HepG2 (cell line): ENCODE measurements around the gene SLU7. TPM values are rescaled to one million over a fixed set of nuclear protein-coding genes. Genes with fewer than 3 reads are reported as not detected.

ENCODE experiments used
- CREM ChIP-seq, 2 experiments: sonication (generic) in 1 of 2; formaldehyde crosslinking in 1 of 2; IDR thresholded peaks; 2 replicates each; pipeline versions ENCODE4 v1.4.0 to v1.6.1; 2016 to 2020; ENCODE audit warnings: antibody characterized with exemption in 1 of 2, mild to moderate bottlenecking in 1 of 2, missing genetic modification reagents in 1 of 2
- GLI4 ChIP-seq: sonication (generic); formaldehyde crosslinking; IDR thresholded peaks from 2 replicates; pipeline ENCODE4 v1.5.1; 2020; ENCODE audit warnings: missing genetic modification reagents, mild to moderate bottlenecking, moderate library complexity, borderline replicate concordance
- HDAC2 ChIP-seq: sonication (generic); formaldehyde crosslinking; IDR thresholded peaks from 2 replicates; pipeline ENCODE4 v1.4.0; 2020; ENCODE audit warnings: missing genetic modification reagents
- IRX3 ChIP-seq: sonication (generic); formaldehyde crosslinking; IDR thresholded peaks from 2 replicates; pipeline ENCODE4 v1.8.1; 2023; ENCODE audit warnings: mild to moderate bottlenecking, low read depth, missing genetic modification reagents, borderline replicate concordance
- NFE2L2 ChIP-seq: fragments of 150-350 bp; IDR thresholded peaks from 2 replicates; pipeline ENCODE4 v1.6.1; 2014; ENCODE audit warnings: low read length
- SCMH1 ChIP-seq: sonication (generic); formaldehyde crosslinking; IDR thresholded peaks from 2 replicates; pipeline ENCODE4 v1.9.0; 2021; ENCODE audit warnings: missing genetic modification reagents, mild to moderate bottlenecking, borderline replicate concordance
- SPEN ChIP-seq: sonication (generic); formaldehyde crosslinking; IDR thresholded peaks from 2 replicates; pipeline ENCODE4 v1.5.1; 2020; ENCODE audit warnings: low read depth, mild to moderate bottlenecking, missing genetic modification reagents
- ZBTB3 ChIP-seq: sonication (generic); formaldehyde crosslinking; IDR thresholded peaks from 2 replicates; pipeline ENCODE4 v1.4.0; 2020; ENCODE audit warnings: low read depth, mild to moderate bottlenecking, moderate library complexity, missing genetic modification reagents, borderline replicate concordance
- ZNF10 ChIP-seq: sonication (generic); formaldehyde crosslinking; IDR thresholded peaks from 2 replicates; pipeline ENCODE4 v1.4.0; 2020; ENCODE audit warnings: mild to moderate bottlenecking, low read depth, missing genetic modification reagents, borderline replicate concordance
- ZNF460 ChIP-seq: sonication (generic); formaldehyde crosslinking; IDR thresholded peaks from 2 replicates; pipeline ENCODE4 v1.5.1; 2020; ENCODE audit warnings: missing genetic modification reagents, mild to moderate bottlenecking, borderline replicate concordance
- ZNF569 ChIP-seq: sonication (generic); formaldehyde crosslinking; IDR thresholded peaks from 2 replicates; pipeline ENCODE4 v1.5.0; 2020; ENCODE audit warnings: mild to moderate bottlenecking, missing genetic modification reagents, moderate library complexity, borderline replicate concordance
- ZNF652 ChIP-seq: IDR thresholded peaks from 2 replicates; pipeline ENCODE4 v1.6.1; 2016; ENCODE audit warnings: low read depth, borderline replicate concordance
- polyA plus RNA-seq, 8 experiments: library from polyadenylated mRNA; depleted of rRNA in 3 of 8; stranded (reverse) in 7 of 8; unstranded in 1 of 8; fragments of >200 nt; fragmentation: Illumina TruSeq in 4 of 8; extraction: Trizol in 4 of 8; gene quantifications; 2 replicates each; pipeline versions ENCODE4 v1.2.1 to v1.2.3, GENCODE V29; 2011 to 2016; ENCODE audit warnings: low read depth in 4 of 8, missing spikeins in 1 of 8, mixed read lengths in 1 of 8; ENCODE audit not compliant: insufficient read depth in 1 of 8
- total RNA-seq, 5 experiments: library from RNA; depleted of rRNA; stranded (reverse); fragments of >200 nt; fragmentation: Illumina TruSeq; extraction: Trizol; gene quantifications; 2 replicates each; pipeline ENCODE4 v1.2.3, GENCODE V29; 2016; ENCODE audit warnings: low read depth in 1 of 5
- TF ChIP-seq, protein P1 (sequence below): sonication (generic); formaldehyde crosslinking; IDR thresholded peaks from 2 replicates; pipeline ENCODE4 v1.8.0; 2022; ENCODE audit warnings: mild to moderate bottlenecking, missing genetic modification reagents
- TF ChIP-seq, protein P2 (sequence below): sonication (generic); formaldehyde crosslinking; IDR thresholded peaks from 2 replicates; pipeline ENCODE4 v1.9.0; 2021; ENCODE audit warnings: mild to moderate bottlenecking, missing genetic modification reagents
- TF ChIP-seq, protein P3 (sequence below): sonication (generic); formaldehyde crosslinking; IDR thresholded peaks from 2 replicates; pipeline ENCODE4 v1.4.0; 2020; ENCODE audit warnings: missing genetic modification reagents
- TF ChIP-seq, protein P4 (sequence below): sonication (generic); formaldehyde crosslinking; IDR thresholded peaks from 2 replicates; pipeline ENCODE4 v1.4.0; 2020; ENCODE audit warnings: missing genetic modification reagents

The SLU7 gene
- total and polyA plus RNA-seq, 2 of the 13 experiments (the other 11 are each of a cell fraction or from before 2014, with no cell fraction given): 24.0 to 39.2 TPM

DNA sequence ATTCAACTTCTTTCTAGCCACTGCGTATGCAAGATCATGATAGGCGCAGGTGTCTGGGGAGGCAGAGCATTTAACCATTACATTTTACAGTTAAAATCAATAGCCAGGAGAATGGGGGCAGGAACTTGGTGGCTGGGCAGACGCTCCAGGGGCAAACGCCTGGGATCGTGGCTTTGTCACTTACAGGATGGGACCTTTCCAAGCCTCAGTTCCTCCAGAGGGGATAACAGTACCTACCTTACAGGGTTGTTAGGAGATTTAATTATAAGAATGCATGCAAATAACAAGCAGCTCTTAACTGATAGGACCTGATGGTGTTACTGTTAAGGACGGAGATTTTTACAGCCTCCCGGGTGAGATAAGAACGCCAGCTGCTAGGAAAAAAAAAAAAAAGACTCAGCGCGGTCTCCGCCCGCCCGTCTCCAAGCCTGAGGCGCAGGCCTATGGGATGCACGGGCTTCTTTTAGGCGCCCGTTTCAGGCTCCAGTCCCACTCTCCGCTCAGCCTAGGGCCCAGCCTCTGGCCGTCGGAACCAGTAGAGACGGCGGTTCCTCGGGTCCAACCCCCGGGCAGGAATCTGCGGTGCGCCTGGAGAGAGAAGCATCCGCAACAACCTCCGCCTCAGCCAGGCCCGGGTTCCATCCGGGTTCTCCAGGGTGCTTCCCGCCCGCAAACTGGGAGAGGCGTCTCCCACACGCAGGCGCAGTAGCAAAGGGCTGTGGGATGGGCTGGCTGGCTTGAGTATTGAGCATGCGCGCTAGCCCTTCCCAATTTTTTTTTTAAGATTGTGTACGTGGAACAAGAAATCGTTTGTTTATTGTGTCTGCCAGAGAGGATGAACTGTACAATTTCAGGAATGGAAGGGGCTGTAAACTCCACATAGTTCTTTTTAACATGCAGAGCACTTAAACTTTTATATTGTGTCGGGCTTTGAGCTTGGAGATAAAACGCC, 19.2 kb downstream of the SLU7 start, which contains the start of gene FAM200C (continued):
- TF ChIP-seq SPEN (CRISPR knock-in tag) (peak; percentile 95), GLI4 (no peak), NFE2L2 (no peak), ZNF10 (CRISPR knock-in tag) (no peak), HDAC2 (CRISPR knock-in tag) (no peak), ZBTB3 (CRISPR knock-in tag) (0 out of 2 replicates have a peak, but pooled peaks have one; percentile 31), CREM (IDR thresholded peaks at IDR 0.05) (peak; percentile 22; the same call in 1 of the 2 replicates), CREM (CRISPR knock-in tag; IDR thresholded peaks at IDR 0.05) (no peak), ZNF652 (no peak), ZNF569 (no peak), SCMH1 (CRISPR knock-in tag) (no peak), IRX3 (no peak), ZNF460 (CRISPR knock-in tag) (no peak)
- TF ChIP-seq, protein P1, sequence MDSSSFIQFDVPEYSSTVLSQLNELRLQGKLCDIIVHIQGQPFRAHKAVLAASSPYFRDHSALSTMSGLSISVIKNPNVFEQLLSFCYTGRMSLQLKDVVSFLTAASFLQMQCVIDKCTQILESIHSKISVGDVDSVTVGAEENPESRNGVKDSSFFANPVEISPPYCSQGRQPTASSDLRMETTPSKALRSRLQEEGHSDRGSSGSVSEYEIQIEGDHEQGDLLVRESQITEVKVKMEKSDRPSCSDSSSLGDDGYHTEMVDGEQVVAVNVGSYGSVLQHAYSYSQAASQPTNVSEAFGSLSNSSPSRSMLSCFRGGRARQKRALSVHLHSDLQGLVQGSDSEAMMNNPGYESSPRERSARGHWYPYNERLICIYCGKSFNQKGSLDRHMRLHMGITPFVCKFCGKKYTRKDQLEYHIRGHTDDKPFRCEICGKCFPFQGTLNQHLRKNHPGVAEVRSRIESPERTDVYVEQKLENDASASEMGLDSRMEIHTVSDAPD (CRISPR knock-in tag): no peak
- TF ChIP-seq, protein P2, sequence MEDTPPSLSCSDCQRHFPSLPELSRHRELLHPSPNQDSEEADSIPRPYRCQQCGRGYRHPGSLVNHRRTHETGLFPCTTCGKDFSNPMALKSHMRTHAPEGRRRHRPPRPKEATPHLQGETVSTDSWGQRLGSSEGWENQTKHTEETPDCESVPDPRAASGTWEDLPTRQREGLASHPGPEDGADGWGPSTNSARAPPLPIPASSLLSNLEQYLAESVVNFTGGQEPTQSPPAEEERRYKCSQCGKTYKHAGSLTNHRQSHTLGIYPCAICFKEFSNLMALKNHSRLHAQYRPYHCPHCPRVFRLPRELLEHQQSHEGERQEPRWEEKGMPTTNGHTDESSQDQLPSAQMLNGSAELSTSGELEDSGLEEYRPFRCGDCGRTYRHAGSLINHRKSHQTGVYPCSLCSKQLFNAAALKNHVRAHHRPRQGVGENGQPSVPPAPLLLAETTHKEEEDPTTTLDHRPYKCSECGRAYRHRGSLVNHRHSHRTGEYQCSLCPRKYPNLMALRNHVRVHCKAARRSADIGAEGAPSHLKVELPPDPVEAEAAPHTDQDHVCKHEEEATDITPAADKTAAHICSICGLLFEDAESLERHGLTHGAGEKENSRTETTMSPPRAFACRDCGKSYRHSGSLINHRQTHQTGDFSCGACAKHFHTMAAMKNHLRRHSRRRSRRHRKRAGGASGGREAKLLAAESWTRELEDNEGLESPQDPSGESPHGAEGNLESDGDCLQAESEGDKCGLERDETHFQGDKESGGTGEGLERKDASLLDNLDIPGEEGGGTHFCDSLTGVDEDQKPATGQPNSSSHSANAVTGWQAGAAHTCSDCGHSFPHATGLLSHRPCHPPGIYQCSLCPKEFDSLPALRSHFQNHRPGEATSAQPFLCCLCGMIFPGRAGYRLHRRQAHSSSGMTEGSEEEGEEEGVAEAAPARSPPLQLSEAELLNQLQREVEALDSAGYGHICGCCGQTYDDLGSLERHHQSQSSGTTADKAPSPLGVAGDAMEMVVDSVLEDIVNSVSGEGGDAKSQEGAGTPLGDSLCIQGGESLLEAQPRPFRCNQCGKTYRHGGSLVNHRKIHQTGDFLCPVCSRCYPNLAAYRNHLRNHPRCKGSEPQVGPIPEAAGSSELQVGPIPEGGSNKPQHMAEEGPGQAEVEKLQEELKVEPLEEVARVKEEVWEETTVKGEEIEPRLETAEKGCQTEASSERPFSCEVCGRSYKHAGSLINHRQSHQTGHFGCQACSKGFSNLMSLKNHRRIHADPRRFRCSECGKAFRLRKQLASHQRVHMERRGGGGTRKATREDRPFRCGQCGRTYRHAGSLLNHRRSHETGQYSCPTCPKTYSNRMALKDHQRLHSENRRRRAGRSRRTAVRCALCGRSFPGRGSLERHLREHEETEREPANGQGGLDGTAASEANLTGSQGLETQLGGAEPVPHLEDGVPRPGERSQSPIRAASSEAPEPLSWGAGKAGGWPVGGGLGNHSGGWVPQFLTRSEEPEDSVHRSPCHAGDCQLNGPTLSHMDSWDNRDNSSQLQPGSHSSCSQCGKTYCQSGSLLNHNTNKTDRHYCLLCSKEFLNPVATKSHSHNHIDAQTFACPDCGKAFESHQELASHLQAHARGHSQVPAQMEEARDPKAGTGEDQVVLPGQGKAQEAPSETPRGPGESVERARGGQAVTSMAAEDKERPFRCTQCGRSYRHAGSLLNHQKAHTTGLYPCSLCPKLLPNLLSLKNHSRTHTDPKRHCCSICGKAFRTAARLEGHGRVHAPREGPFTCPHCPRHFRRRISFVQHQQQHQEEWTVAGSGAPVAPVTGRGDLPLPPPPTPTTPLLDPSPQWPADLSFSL (CRISPR knock-in tag): no peak
- TF ChIP-seq, protein P3, sequence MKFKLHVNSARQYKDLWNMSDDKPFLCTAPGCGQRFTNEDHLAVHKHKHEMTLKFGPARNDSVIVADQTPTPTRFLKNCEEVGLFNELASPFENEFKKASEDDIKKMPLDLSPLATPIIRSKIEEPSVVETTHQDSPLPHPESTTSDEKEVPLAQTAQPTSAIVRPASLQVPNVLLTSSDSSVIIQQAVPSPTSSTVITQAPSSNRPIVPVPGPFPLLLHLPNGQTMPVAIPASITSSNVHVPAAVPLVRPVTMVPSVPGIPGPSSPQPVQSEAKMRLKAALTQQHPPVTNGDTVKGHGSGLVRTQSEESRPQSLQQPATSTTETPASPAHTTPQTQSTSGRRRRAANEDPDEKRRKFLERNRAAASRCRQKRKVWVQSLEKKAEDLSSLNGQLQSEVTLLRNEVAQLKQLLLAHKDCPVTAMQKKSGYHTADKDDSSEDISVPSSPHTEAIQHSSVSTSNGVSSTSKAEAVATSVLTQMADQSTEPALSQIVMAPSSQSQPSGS: no peak
- TF ChIP-seq, protein P4, sequence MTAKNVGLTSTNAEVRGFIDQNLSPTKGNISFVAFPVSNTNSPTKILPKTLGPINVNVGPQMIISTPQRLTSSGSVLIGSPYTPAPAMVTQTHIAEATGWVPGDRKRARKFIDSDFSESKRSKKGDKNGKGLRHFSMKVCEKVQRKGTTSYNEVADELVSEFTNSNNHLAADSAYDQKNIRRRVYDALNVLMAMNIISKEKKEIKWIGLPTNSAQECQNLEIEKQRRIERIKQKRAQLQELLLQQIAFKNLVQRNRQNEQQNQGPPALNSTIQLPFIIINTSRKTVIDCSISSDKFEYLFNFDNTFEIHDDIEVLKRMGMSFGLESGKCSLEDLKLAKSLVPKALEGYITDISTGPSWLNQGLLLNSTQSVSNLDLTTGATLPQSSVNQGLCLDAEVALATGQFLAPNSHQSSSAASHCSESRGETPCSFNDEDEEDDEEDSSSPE (CRISPR knock-in tag): peak; percentile 93
